ENCODE measurements around the gene CRYL1.

Gene CRYL1

GRCh38 chr13:20489185-20489820, 36.4 kb downstream of the CRYL1 start:
- DNase-seq, result peak; percentile 48

- no peak for DNase-seq
Observed at GRCh38 chr13:20487927-20488326, 37.7 kb downstream of the CRYL1 start.

- DNase-seq, result no peak
Observed at GRCh38 chr13:20482787-20483186, 42.9 kb downstream of the CRYL1 start.

GRCh38 chr13:20482275-20482761, 43.3 kb downstream of the CRYL1 start:
- no peak for DNase-seq

GRCh38 chr13:20477394-20477793, 48.3 kb downstream of the CRYL1 start:
- DNase-seq, result no peak

- no peak for DNase-seq
Observed at GRCh38 chr13:20475927-20476691, 49.5 kb downstream of the CRYL1 start.

GRCh38 chr13:20474515-20474914, 51.1 kb downstream of the CRYL1 start:
- no peak for DNase-seq

- no peak for DNase-seq
Observed at GRCh38 chr13:20473888-20474287, 51.8 kb downstream of the CRYL1 start.

GRCh38 chr13:20473139-20473538, 52.5 kb downstream of the CRYL1 start:
- DNase-seq, result no peak

- DNase-seq, result no peak
Observed at GRCh38 chr13:20472531-20472930, 53.1 kb downstream of the CRYL1 start.

GRCh38 chr13:20470136-20470535, 55.5 kb downstream of the CRYL1 start:
- DNase-seq, result no peak

GRCh38 chr13:20466371-20466770, 59.3 kb downstream of the CRYL1 start:
- DNase-seq, result no peak

GRCh38 chr13:20465218-20465879, 60.3 kb downstream of the CRYL1 start:
- DNase-seq, result no peak

- no peak for DNase-seq
Observed at GRCh38 chr13:20462921-20463320, 62.7 kb downstream of the CRYL1 start.

- no peak for DNase-seq
Observed at GRCh38 chr13:20462533-20462915, 63.1 kb downstream of the CRYL1 start.

GRCh38 chr13:20461860-20462532, 63.7 kb downstream of the CRYL1 start:
- DNase-seq, result no peak

GRCh38 chr13:20461481-20461859, 64.2 kb downstream of the CRYL1 start:
- DNase-seq, result no peak

GRCh38 chr13:20460761-20461160, 64.9 kb downstream of the CRYL1 start:
- DNase-seq, result no peak

- no peak for DNase-seq
Observed at GRCh38 chr13:20457670-20458069, 68.0 kb downstream of the CRYL1 start.

GRCh38 chr13:20456737-20457136, 68.9 kb downstream of the CRYL1 start:
- DNase-seq, result no peak

- DNase-seq, result no peak
Observed at GRCh38 chr13:20451397-20451796, 74.3 kb downstream of the CRYL1 start.

GRCh38 chr13:20448470-20448869, 77.2 kb downstream of the CRYL1 start:
- DNase-seq, result no peak

GRCh38 chr13:20446900-20447299, 78.8 kb downstream of the CRYL1 start:
- DNase-seq, result no peak
